Measurements from ENCODE around the gene IL1RAP. TPM values are rescaled to one million over a fixed set of nuclear protein-coding genes. Genes with fewer than 3 reads are reported as not detected.
"Not testable (repeated sequence)": the region's sequence is repeated elsewhere in the genome, so short reads cannot be mapped to it uniquely, and the experiment has no call there.

The IL1RAP gene
- polyA plus RNA-seq, 6 donors from 2014 or later = 2.4 to 5.8 (median 3.4) TPM

DNA sequence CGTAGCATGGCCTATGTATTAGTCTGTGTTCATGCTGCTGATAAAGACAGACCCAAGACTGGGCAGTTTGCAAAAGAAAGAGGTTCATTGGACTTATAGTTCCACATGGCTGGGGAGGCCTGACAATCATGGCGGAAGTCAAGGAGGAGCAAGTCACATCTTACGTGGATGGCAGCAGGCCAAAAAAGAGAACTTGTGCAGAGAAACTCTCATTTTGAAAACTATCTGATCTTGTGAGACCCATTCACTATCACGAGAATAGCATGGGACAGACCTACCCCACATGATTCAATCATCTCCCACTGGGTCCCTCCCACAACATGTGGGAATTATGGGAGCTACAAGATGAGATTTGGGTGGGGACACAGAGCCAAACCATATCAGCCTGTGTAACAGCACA lies 4.6 kb downstream of the IL1RAP start:
- H3K36me3 Mint-ChIP-seq; H3K27ac Mint-ChIP-seq; DNase-seq; H3K4me3 Mint-ChIP-seq; H3K9me3 Mint-ChIP-seq; ATAC-seq (ENCODE audit: low read depth in 2 of 2); H3K27me3 Mint-ChIP-seq: not testable (repeated sequence)
- peaks cover 9 to 15% (median 14%) of the 10 kb centered on the region in 3 donors for H3K4me1 Mint-ChIP-seq

DNA sequence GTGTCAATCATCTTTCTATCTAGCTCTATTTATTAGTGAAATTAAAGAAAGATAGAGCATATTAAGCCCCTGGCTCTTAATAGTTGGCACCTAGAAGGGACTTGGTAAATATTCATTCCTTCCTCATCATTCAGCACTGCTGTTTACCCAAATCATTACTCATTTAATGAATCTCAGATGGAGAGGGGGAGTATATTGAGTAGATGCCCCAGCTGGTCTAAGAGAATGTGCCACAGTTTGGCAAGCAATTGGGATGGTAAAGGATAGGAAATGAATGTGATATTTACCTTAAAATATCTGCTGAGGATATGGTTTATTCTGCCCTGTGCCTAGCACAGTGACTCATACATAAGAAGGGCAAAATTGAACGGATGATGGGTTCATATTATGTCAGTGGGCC lies 6.0 kb downstream of the IL1RAP start:
- no peaks in the 10 kb centered on the region for H3K27me3 Mint-ChIP-seq
- DNase-seq (no peak), ATAC-seq (ENCODE audit: low read depth in 2 of 2) (no peak)
- H3K4me1 Mint-ChIP-seq = peaks cover 7 to 16% (median 11%) of the 10 kb centered on the region in 3 donors
- peaks cover 0 to 4% (median 0%) of the 10 kb centered on the region in 7 donors for H3K9me3 Mint-ChIP-seq
- no peak overlapping the region for H3K27ac Mint-ChIP-seq
- no peak overlapping the region for H3K4me3 Mint-ChIP-seq
- H3K36me3 Mint-ChIP-seq = peaks cover 0 to 7% of the 10 kb centered on the region in 2 donors

DNA sequence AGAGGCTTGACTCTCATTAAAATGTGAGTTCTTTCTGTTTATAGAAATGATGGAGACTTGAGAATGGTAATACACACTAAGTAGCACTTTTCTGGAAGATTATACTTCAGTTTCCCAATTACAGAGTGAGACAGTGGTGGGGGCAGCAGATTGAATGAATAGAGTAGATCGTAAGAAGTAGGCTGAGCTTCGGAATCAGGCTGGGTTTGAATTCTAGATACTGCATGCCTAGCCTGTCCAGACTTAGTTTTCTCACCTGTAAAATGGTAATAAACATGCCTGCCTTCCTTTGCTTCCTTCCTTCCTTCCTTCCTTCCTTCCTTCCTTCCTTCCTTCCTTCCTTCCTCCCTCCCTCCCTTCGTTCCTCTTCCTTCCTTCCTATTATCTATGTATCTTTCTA lies 8.1 kb downstream of the IL1RAP start:
- DNase-seq (no peak), ATAC-seq (ENCODE audit: low read depth in 2 of 2) (no peak)
- Mint-ChIP-seq H3K9me3 (peaks cover 0 to 4% (median 0%) of the 10 kb centered on the region in 7 donors), H3K36me3 (peaks cover 0 to 7% of the 10 kb centered on the region in 2 donors), H3K27me3 (no peaks in the 10 kb centered on the region), H3K4me1 (peaks cover 0 to 5% (median 4%) of the 10 kb centered on the region in 3 donors), H3K4me3 (no peak overlapping the region), H3K27ac (peak overlapping the region in 1 of 6 donors; percentile 82)

DNA sequence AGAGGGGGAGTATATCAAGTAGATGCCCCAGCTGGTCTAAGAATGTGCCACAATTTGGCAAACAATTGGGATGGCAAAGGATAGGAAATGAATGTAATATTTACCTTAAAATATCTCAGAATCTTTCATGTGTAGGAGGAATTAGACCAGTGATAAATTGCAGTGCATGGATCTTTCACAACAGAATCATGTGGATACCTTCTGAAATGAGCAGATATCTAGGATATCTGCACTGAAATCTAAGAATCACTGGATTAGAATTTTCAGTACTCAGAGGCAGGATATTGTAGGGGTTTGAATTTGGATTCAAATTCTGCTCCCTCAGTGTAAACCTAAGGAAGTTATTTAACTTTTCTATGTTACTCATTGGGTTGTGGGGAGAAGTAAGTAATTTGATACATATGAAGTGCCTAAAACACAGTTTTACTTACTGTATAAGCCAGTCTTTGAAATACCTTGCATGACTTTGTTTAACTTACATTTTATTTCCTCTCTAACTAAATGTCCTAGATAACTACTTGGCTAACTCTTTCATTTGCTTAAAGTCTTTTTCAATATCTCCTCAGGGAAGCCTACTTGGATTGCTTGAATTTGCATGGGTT lies 8.8 kb downstream of the IL1RAP start:
- Mint-ChIP-seq H3K27ac (no peak overlapping the region), H3K27me3 (no peaks in the 10 kb centered on the region), H3K4me1 (peaks cover 0 to 5% (median 4%) of the 10 kb centered on the region in 3 donors), H3K9me3 (peaks cover 0 to 4% (median 0%) of the 10 kb centered on the region in 7 donors), H3K4me3 (no peak overlapping the region), H3K36me3 (peaks cover 0 to 7% of the 10 kb centered on the region in 2 donors)
- DNase-seq = no peak
- ATAC-seq (ENCODE audit: low read depth in 2 of 2) = no peak

DNA sequence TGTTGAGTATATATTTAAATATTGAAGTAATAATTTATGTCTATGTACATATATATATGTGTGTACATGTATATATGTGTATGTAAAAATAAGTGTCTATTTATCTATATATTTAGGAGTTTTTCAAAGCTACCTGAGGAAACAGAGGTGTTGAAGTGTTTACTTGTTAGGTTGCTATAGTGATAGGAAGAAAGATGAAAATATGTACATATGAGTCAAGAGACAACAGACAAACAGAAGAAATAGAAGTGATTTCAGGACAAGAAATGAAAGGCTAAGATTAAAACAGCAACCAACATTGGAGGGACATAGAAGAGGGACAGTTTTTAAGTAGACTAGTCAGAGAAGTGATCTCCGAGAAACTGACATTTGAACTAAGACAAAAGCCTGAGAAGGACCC lies 11.1 kb downstream of the IL1RAP start:
- no peak overlapping the region for H3K4me3 Mint-ChIP-seq
- no peak overlapping the region for H3K27ac Mint-ChIP-seq
- H3K27me3 Mint-ChIP-seq = no peaks in the 10 kb centered on the region
- no peak for ATAC-seq (ENCODE audit: low read depth in 2 of 2)
- H3K4me1 Mint-ChIP-seq = peaks cover 0 to 9% (median 5%) of the 10 kb centered on the region in 3 donors
- H3K36me3 Mint-ChIP-seq = peaks cover 10 to 13% of the 10 kb centered on the region in 2 donors
- no peak for DNase-seq
- peaks cover 0 to 3% (median 0%) of the 10 kb centered on the region in 7 donors for H3K9me3 Mint-ChIP-seq

DNA sequence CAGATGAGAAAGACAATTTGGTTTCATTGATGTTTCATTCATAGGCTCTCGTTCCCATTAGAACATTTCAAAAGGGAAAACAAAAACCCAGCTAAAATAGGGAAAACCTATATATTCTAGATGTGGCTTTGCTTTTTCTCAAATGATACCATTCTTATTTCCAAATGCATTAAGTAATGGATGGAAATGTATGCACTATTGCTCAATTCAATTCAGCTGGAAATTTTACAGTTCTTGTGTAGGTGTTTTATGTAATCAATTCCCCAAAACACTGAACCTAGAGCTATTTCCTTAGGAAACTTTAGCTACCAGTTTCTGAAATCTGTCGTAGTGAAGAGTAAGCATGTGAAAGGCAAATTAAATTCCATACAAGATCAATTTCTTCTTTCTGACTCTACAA lies 11.7 kb downstream of the IL1RAP start:
- H3K27ac Mint-ChIP-seq = no peak overlapping the region
- no peaks in the 10 kb centered on the region for H3K27me3 Mint-ChIP-seq

DNA sequence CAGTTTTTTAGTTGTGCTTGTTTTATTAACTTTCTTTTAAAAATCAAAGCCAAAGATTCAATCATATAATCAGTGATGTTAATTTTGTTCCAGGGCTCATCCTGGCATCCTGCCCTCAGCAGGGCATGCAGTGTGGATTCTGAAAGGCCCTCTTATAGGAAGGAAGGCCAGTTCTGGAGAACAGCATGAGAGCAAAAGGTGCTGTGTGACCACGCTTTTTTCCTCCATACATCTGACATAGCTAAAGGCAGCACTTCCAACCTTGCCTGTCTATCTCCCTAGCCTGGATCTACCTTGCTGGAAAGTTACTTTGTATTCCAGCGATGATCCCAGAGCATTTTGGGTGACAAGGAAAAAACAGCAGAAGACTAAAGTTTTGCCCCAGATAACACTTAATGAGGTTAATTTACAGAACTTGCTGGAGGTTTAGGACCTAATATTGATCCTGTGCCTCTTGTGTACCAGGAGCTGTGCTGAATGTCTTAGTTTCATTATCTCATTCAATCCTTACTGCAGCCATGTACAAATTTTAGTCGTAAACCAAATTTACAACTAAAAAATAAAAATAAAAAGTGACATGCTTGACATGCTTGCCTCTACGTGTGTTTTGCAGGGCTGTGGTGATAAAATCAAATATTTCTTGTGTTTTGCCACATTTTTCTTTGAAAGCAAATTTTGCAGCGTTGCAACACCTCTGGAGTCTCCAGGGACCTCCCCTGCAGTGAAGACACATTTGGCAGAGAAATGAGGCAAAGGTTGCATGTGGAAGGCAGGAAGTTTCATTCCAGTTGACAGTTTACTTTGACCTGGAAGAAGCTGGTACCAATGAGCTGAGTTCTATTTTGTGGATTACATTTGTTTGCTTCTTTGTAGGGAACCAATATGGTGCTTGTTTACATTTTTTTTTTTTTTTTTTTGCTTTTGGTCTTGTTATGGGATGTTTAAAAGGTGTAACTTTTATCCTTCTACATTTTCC lies 13.2 kb downstream of the IL1RAP start:
- Mint-ChIP-seq H3K4me1 (peaks cover 0 to 11% (median 6%) of the 10 kb centered on the region in 3 donors), H3K27me3 (no peaks in the 10 kb centered on the region), H3K36me3 (peaks cover 10 to 13% of the 10 kb centered on the region in 2 donors), H3K9me3 (peaks cover 0 to 3% (median 0%) of the 10 kb centered on the region in 7 donors), H3K27ac (no peak overlapping the region), H3K4me3 (no peak overlapping the region)
- DNase-seq (no peak), ATAC-seq (ENCODE audit: low read depth in 2 of 2) (no peak)

More for the DNA sequence above, 11.7 kb downstream of the IL1RAP start:
- ATAC-seq (ENCODE audit: low read depth in 2 of 2) (no peak), DNase-seq (no peak)
- Mint-ChIP-seq H3K36me3 (peaks cover 10 to 13% of the 10 kb centered on the region in 2 donors), H3K4me1 (peaks cover 0 to 9% (median 5%) of the 10 kb centered on the region in 3 donors), H3K4me3 (no peak overlapping the region), H3K9me3 (peaks cover 0 to 3% (median 0%) of the 10 kb centered on the region in 7 donors)

DNA sequence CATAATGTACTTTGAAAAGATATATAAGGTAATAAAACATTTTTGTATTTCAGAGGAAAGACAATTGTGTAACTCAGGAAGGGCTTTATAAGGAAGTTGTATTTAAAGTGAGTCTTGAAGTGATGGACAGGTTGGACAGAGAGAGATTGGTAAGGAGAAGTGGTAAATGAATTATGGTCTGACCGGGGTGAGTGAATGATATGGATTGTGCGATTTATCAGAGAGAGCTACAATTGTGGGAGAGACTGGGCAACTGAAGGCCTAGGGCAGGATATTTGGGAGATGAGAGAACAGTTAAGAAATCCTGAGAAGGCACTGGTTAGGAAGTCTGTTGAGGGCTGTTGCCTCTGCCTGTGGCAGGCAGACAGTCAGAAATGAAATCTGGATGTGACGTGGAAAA lies 14.8 kb downstream of the IL1RAP start:
- H3K36me3 Mint-ChIP-seq = peaks cover 10 to 13% of the 10 kb centered on the region in 2 donors
- ATAC-seq (ENCODE audit: low read depth in 2 of 2) = no peak
- no peaks in the 10 kb centered on the region for H3K27me3 Mint-ChIP-seq
- no peak for DNase-seq
- H3K4me1 Mint-ChIP-seq = peaks cover 10 to 20% (median 12%) of the 10 kb centered on the region in 3 donors
- no peaks in the 10 kb centered on the region for H3K9me3 Mint-ChIP-seq
- no peak overlapping the region for H3K4me3 Mint-ChIP-seq
- H3K27ac Mint-ChIP-seq = peak overlapping the region in 1 of 6 donors; percentile 14

DNA sequence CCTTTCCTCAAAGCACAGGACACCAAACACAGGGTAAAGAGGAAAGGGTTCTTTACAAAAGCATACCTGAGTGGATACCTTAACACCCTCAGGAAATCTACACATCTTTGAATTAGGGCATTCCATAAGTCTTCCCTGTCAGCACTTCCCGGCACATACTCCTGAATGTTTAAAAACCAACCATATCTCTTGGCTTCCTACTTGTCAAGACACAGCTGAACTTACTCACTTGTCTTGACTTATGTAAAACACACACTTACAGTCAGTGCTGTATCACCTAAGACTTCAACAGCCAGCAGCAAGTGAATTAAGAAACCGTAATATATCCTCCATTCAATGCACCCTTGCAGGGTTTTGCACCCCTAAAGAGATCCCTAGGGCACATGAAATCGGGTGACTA lies 17.5 kb downstream of the IL1RAP start:
- ATAC-seq (ENCODE audit: low read depth in 2 of 2) (no peak), DNase-seq (no peak)
- Mint-ChIP-seq H3K36me3 (peaks cover 10 to 19% of the 10 kb centered on the region in 2 donors), H3K27ac (no peak overlapping the region), H3K4me3 (no peak overlapping the region), H3K9me3 (no peaks in the 10 kb centered on the region), H3K27me3 (no peaks in the 10 kb centered on the region), H3K4me1 (peaks cover 10 to 15% (median 12%) of the 10 kb centered on the region in 3 donors)

DNA sequence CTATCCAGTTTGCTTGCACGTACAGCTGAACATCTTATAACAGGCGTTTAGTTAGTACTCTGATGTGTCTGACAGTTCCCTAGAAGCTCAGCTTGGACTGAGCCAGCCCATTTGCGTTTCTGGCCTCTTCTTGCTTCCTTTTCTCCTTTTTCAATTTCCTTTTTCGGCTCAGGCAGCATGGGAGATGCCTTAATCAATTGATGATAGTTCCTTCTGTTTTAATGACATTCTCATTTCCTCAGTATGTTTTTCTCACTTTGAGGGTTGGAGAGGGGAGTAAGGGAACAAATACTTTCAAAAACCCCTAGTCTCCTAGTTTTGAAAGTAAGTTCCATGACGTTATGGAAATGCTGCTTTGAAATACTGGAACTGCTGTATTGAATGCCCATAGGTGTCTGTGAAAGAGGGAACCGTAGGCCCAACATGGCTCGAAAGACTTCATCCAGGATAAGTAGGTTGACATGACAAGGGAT lies 18.9 kb downstream of the IL1RAP start:
- ATAC-seq (ENCODE audit: low read depth in 2 of 2) (no peak), DNase-seq (no peak)
- Mint-ChIP-seq H3K4me1 (peaks cover 10 to 17% (median 13%) of the 10 kb centered on the region in 3 donors), H3K9me3 (no peaks in the 10 kb centered on the region), H3K4me3 (no peak overlapping the region), H3K36me3 (peaks cover 10 to 19% of the 10 kb centered on the region in 2 donors), H3K27ac (peak overlapping the region in 1 of 6 donors; percentile 23), H3K27me3 (no peaks in the 10 kb centered on the region)

DNA sequence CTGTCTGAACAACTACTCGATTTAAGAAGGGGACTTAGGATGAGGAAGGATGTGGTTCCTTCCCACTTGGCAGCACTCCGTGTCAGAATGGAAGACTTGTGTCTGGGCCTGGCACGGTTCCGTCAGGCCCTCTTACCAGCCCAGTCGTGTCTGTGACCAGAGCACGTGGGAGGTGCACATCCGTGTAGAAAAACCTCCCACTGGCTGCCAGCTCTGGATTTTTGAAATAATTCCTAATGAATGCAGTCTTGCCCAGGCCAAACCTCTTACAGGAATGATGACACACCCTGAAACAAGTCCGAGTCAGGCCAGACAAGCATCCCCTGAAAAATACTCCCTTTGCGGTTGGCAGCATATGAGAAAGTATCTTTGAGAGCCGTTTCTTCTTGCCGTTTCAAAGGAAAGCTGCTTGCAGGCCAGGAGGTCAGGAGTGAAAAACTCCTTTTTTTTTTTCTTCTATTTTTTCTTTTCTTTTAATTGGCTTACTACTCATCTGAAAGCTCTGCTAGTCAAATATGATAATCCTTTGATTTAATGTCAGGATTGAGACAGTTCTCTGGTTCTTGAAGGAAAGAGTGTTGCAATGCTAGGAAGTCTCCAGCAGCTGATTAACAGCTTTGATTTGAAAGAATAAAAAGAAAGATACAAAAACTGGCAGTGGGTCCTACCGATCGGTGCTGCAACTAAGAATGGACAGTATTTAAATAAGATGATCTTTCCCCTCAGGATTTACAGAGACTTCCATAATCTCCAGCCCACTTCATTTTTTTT lies 19.8 kb downstream of the IL1RAP start:
- no peak for ATAC-seq (ENCODE audit: low read depth in 2 of 2)
- Mint-ChIP-seq H3K4me1 (peaks cover 10 to 21% (median 15%) of the 10 kb centered on the region in 3 donors), H3K27ac (peak overlapping the region in 2 of 6 donors; percentile 9 to 69), H3K27me3 (no peaks in the 10 kb centered on the region), H3K9me3 (no peaks in the 10 kb centered on the region), H3K4me3 (no peak overlapping the region), H3K36me3 (peaks cover 6 to 9% of the 10 kb centered on the region in 2 donors)
- DNase-seq = no peak

DNA sequence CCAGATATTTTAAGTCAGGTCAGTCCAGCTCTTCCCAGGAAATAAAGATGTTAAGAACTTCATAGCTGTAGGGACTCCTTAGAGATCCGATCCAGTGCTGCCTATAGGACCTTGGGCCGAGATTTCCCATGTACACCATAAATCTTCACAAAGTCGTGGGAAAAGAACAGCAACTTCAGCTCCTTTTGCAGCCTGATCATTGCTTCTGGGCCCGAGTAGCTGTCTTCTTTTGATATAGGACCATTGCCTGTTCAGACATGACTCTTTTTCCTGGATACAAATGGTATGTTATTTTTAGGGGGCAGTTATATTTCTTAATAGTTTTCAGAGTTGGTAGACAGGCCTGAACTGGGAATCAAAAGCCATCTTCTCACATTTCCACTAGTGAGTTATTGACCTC lies 20.5 kb downstream of the IL1RAP start:
- Mint-ChIP-seq H3K36me3 (peaks cover 0 to 5% of the 10 kb centered on the region in 2 donors), H3K27me3 (no peaks in the 10 kb centered on the region), H3K27ac (peak overlapping the region in 2 of 6 donors; percentile 9 to 69), H3K4me3 (no peak overlapping the region), H3K4me1 (peaks cover 10 to 21% (median 11%) of the 10 kb centered on the region in 3 donors), H3K9me3 (no peaks in the 10 kb centered on the region)
- ATAC-seq (ENCODE audit: low read depth in 2 of 2) (no peak), DNase-seq (no peak)

DNA sequence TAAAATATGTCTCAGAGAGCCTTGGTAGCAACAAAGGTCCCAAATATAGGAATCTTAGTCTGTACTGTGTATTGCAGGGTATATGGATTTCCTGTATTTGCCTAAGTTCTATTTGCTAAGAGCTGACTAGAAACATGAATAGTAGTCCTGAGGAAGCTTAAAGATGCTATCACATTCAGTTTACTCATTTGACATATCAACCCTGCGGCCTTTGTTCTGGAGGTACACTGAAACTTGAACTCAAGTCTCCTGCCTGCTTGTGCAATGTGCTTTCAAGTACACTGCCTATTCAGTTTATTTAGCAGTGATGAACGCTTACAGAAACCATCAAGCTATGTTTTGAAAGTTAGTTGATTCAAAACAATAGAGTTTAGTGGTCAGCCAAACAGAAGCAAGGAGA lies 21.1 kb downstream of the IL1RAP start:
- H3K4me1 Mint-ChIP-seq = peaks cover 10 to 21% (median 12%) of the 10 kb centered on the region in 3 donors
- no peaks in the 10 kb centered on the region for H3K9me3 Mint-ChIP-seq
- H3K4me3 Mint-ChIP-seq = no peak overlapping the region
- H3K27ac Mint-ChIP-seq = peak overlapping the region in 1 of 6 donors; percentile 28
- DNase-seq (no peak), ATAC-seq (ENCODE audit: low read depth in 2 of 2) (no peak)
- H3K36me3 Mint-ChIP-seq = peaks cover 0 to 5% of the 10 kb centered on the region in 2 donors
- H3K27me3 Mint-ChIP-seq = no peaks in the 10 kb centered on the region

Data from naive B cell (primary cell).